ENCODE measurements around the gene ZNF236. TPM values are rescaled to one million over a fixed set of nuclear protein-coding genes. Genes with fewer than 3 reads are reported as not detected.
"Not testable (repeated sequence)": the region's sequence is repeated elsewhere in the genome, so short reads cannot be mapped to it uniquely, and the experiment has no call there.

ZNF236 gene
- polyA plus RNA-seq, 4 donors, result 1.4 to 6.1 (median 2.3) TPM

DNA sequence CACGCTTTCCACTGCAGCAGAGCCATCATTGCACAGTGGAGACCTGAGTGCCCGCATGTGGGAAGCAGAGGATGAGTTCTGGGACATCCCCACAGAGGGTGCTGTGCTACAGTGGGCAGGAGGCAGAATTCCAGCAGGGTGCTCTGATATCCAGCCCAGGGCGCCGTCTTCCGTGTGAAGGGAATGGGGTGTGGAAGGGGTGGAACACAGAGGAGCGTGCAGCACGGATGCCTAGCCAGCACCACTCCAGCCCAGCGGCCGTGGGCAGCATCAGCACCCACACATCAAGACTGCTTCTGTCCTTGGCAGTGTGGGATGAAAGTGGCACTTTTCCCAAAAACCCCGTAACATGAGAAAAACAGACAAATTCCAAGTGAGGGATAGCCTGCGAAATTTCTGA lies 134.3 kb downstream of the ZNF236 start:
- DNase-seq, result no peak
- no peak for FAIRE-seq

GRCh38 chr18:76957384-76958355 lies 135.3 kb downstream of the ZNF236 start:
- Histone ChIP-seq H3K27me3 (ENCODE audit: control insufficient read depth in 3 of 3, insufficient read depth in 3 of 3, low read length in 3 of 3) (no peaks in the 10 kb centered on the region), H3K36me3 (ENCODE audit: control insufficient read depth in 3 of 3, insufficient read depth in 2 of 3, low read depth in 1 of 3, low read length in 3 of 3) (peaks cover 5 to 54% (median 8%) of the 10 kb centered on the region in 3 donors), H3K27ac (ENCODE audit: low read depth in 1 of 3, low read length in 2 of 3) (no peak overlapping the region), H3K4me1 (ENCODE audit: control insufficient read depth in 3 of 3, insufficient read depth in 2 of 3, low read depth in 1 of 3, low read length in 2 of 3) (peaks cover 0 to 4% (median 2%) of the 10 kb centered on the region in 3 donors), H3K4me3 (ENCODE audit: low read depth in 1 of 3, low read length in 3 of 3) (no peak overlapping the region), H3K9me3 (ENCODE audit: control insufficient read depth in 2 of 2, insufficient read depth in 1 of 2, low read depth in 1 of 2, low read length in 1 of 2) (no peaks in the 10 kb centered on the region)
- FAIRE-seq (no peak), DNase-seq (peak in 1 of 2 donors; percentile 18)
- 76 to 85% (median 83%) methylated on average over 18 of the region's 18 CpGs for WGBS, 3 donors

More for the DNA sequence above, 134.3 kb downstream of the ZNF236 start:
- 89 to 93% (median 91%) methylated on average over 11 of the region's 11 CpGs for WGBS, 3 donors
- Histone ChIP-seq H3K4me3 (ENCODE audit: low read depth in 1 of 3, low read length in 3 of 3) (no peak overlapping the region), H3K4me1 (ENCODE audit: control insufficient read depth in 3 of 3, insufficient read depth in 2 of 3, low read depth in 1 of 3, low read length in 2 of 3) (peaks cover 0 to 4% (median 2%) of the 10 kb centered on the region in 3 donors), H3K27me3 (ENCODE audit: control insufficient read depth in 3 of 3, insufficient read depth in 3 of 3, low read length in 3 of 3) (no peaks in the 10 kb centered on the region), H3K9me3 (ENCODE audit: control insufficient read depth in 2 of 2, insufficient read depth in 1 of 2, low read depth in 1 of 2, low read length in 1 of 2) (no peaks in the 10 kb centered on the region), H3K36me3 (ENCODE audit: control insufficient read depth in 3 of 3, insufficient read depth in 2 of 3, low read depth in 1 of 3, low read length in 3 of 3) (peaks cover 5 to 61% (median 8%) of the 10 kb centered on the region in 3 donors), H3K27ac (ENCODE audit: low read depth in 1 of 3, low read length in 2 of 3) (no peak overlapping the region)

GRCh38 chr18:76958692-76959341 lies 136.5 kb downstream of the ZNF236 start:
- 49 to 64% (median 51%) methylated on average over 16 of the region's 16 CpGs for WGBS, 3 donors
- no peak overlapping the region for H3K27ac ChIP-seq (ENCODE audit: low read depth in 1 of 3, low read length in 2 of 3)
- peaks cover 5 to 46% (median 8%) of the 10 kb centered on the region in 3 donors for H3K36me3 ChIP-seq (ENCODE audit: control insufficient read depth in 3 of 3, insufficient read depth in 2 of 3, low read depth in 1 of 3, low read length in 3 of 3)
- H3K9me3 ChIP-seq (ENCODE audit: control insufficient read depth in 2 of 2, insufficient read depth in 1 of 2, low read depth in 1 of 2, low read length in 1 of 2), result no peaks in the 10 kb centered on the region
- no peak overlapping the region for H3K4me3 ChIP-seq (ENCODE audit: low read depth in 1 of 3, low read length in 3 of 3)
- no peak for FAIRE-seq
- no peaks in the 10 kb centered on the region for H3K27me3 ChIP-seq (ENCODE audit: control insufficient read depth in 3 of 3, insufficient read depth in 3 of 3, low read length in 3 of 3)
- DNase-seq, result peak in 1 of 2 donors; percentile 61
- H3K4me1 ChIP-seq (ENCODE audit: control insufficient read depth in 3 of 3, insufficient read depth in 2 of 3, low read depth in 1 of 3, low read length in 2 of 3), result peaks cover 0 to 2% (median 0%) of the 10 kb centered on the region in 3 donors

DNA sequence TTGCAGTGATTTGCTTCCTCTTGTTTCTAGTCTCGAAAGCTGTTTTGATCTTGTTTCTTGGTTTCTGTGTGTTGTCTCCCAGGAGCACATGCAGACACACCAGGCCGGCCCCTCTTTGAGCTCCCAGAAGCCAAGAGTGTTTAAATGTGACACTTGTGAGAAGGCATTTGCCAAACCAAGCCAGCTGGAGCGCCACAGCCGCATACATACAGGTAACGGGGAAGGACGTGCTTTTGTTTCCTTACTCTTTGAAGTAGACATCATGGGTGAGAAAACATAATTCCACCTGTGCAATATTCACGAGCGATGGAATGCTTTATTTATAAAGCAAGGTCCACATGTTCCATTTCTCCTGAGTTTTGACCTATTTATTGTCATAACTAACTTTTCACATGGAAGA lies 137.2 kb downstream of the ZNF236 start:
- 92 to 93% (median 92%) methylated on average over 8 of the region's 8 CpGs for WGBS, 3 donors
- Histone ChIP-seq H3K9me3 (ENCODE audit: control insufficient read depth in 2 of 2, insufficient read depth in 1 of 2, low read depth in 1 of 2, low read length in 1 of 2) (no peaks in the 10 kb centered on the region), H3K4me1 (ENCODE audit: control insufficient read depth in 3 of 3, insufficient read depth in 2 of 3, low read depth in 1 of 3, low read length in 2 of 3) (peaks cover 0 to 2% (median 0%) of the 10 kb centered on the region in 3 donors), H3K27ac (ENCODE audit: low read depth in 1 of 3, low read length in 2 of 3) (no peak overlapping the region), H3K4me3 (ENCODE audit: low read depth in 1 of 3, low read length in 3 of 3) (no peak overlapping the region), H3K27me3 (ENCODE audit: control insufficient read depth in 3 of 3, insufficient read depth in 3 of 3, low read length in 3 of 3) (no peaks in the 10 kb centered on the region), H3K36me3 (ENCODE audit: control insufficient read depth in 3 of 3, insufficient read depth in 2 of 3, low read depth in 1 of 3, low read length in 3 of 3) (peaks cover 5 to 46% (median 8%) of the 10 kb centered on the region in 3 donors)
- FAIRE-seq (no peak), DNase-seq (no peak)

- Histone ChIP-seq H3K4me1 (ENCODE audit: control insufficient read depth in 3 of 3, insufficient read depth in 2 of 3, low read depth in 1 of 3, low read length in 2 of 3) (peaks cover 0 to 2% (median 0%) of the 10 kb centered on the region in 3 donors), H3K36me3 (ENCODE audit: control insufficient read depth in 3 of 3, insufficient read depth in 2 of 3, low read depth in 1 of 3, low read length in 3 of 3) (peaks cover 5 to 46% (median 8%) of the 10 kb centered on the region in 3 donors), H3K27me3 (ENCODE audit: control insufficient read depth in 3 of 3, insufficient read depth in 3 of 3, low read length in 3 of 3) (no peaks in the 10 kb centered on the region), H3K27ac (ENCODE audit: low read depth in 1 of 3, low read length in 2 of 3) (no peak overlapping the region), H3K9me3 (ENCODE audit: control insufficient read depth in 2 of 2, insufficient read depth in 1 of 2, low read depth in 1 of 2, low read length in 1 of 2) (no peaks in the 10 kb centered on the region), H3K4me3 (ENCODE audit: low read depth in 1 of 3, low read length in 3 of 3) (no peak overlapping the region)
- DNase-seq, result no peak
- WGBS, 3 donors, result 94 to 97% (median 96%) methylated on average over 16 of the region's 16 CpGs
- no peak for FAIRE-seq
Measured at GRCh38 chr18:76960528-76961035, 138.2 kb downstream of the ZNF236 start.

DNA sequence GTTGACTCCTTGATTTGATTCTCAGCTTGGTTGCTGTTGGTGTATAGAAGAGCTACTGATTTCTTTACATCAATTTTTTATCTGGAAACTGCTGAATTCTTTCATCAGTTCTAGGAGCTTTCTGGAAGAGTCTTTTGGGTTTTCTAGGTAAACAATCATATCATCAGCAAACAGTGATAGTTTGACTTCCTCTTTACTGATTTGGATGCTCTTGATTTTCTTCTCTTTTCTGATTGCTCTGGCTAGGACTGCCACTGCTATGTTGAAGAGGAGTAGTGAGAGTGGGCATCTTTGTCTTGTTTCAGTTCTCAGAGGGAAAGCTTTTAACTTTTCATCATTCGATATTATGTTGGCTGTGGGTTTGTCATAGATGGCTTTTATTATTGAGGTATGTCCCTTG lies 140.5 kb downstream of the ZNF236 start:
- FAIRE-seq (no peak), DNase-seq (no peak)
- H3K4me3 ChIP-seq (ENCODE audit: low read depth in 1 of 3, low read length in 3 of 3), result no peak overlapping the region
- no peaks in the 10 kb centered on the region for H3K27me3 ChIP-seq (ENCODE audit: control insufficient read depth in 3 of 3, insufficient read depth in 3 of 3, low read length in 3 of 3)
- peaks cover 5 to 37% (median 8%) of the 10 kb centered on the region in 3 donors for H3K36me3 ChIP-seq (ENCODE audit: control insufficient read depth in 3 of 3, insufficient read depth in 2 of 3, low read depth in 1 of 3, low read length in 3 of 3)
- WGBS, 3 donors, result 92 to 100% (median 96%) methylated on average over 1 of the region's 1 CpG
- H3K4me1 ChIP-seq (ENCODE audit: control insufficient read depth in 3 of 3, insufficient read depth in 2 of 3, low read depth in 1 of 3, low read length in 2 of 3), result peaks cover 0 to 2% (median 0%) of the 10 kb centered on the region in 3 donors
- H3K27ac ChIP-seq (ENCODE audit: low read depth in 1 of 3, low read length in 2 of 3), result no peak overlapping the region
- H3K9me3 ChIP-seq (ENCODE audit: control insufficient read depth in 2 of 2, insufficient read depth in 1 of 2, low read depth in 1 of 2, low read length in 1 of 2), result no peaks in the 10 kb centered on the region

DNA sequence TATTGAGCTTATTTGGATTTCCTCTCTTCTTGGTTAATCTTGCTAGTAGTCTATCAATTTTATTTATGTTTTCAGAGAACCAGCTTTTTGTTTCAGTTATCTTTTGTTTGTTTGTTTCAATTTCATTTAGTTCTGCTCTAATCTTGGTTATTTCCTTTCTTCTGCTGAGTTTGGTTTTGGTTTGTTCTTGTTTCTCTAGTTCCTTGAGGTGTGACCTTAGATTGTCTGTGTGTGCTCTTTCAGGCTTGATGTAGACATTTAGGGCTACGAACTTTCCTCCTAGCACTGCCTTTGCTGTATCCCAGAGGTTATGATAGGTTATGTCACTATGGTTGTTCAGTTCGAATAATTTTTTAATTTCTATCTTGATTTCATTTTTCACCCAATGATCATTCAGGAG lies 141.6 kb downstream of the ZNF236 start:
- DNase-seq (no peak), FAIRE-seq (no peak)
- Histone ChIP-seq H3K9me3 (ENCODE audit: control insufficient read depth in 2 of 2, insufficient read depth in 1 of 2, low read depth in 1 of 2, low read length in 1 of 2) (no peaks in the 10 kb centered on the region), H3K4me1 (ENCODE audit: control insufficient read depth in 3 of 3, insufficient read depth in 2 of 3, low read depth in 1 of 3, low read length in 2 of 3) (peaks cover 0 to 2% (median 0%) of the 10 kb centered on the region in 3 donors), H3K36me3 (ENCODE audit: control insufficient read depth in 3 of 3, insufficient read depth in 2 of 3, low read depth in 1 of 3, low read length in 3 of 3) (peaks cover 8 to 30% (median 8%) of the 10 kb centered on the region in 3 donors), H3K4me3 (ENCODE audit: low read depth in 1 of 3, low read length in 3 of 3) (no peak overlapping the region), H3K27me3 (ENCODE audit: control insufficient read depth in 3 of 3, insufficient read depth in 3 of 3, low read length in 3 of 3) (no peaks in the 10 kb centered on the region), H3K27ac (ENCODE audit: low read depth in 1 of 3, low read length in 2 of 3) (no peak overlapping the region)
- WGBS, 3 donors, result 79 to 83% (median 80%) methylated on average over 2 of the region's 2 CpGs

- H3K4me3 ChIP-seq (ENCODE audit: low read depth in 1 of 3, low read length in 3 of 3); H3K4me1 ChIP-seq (ENCODE audit: control insufficient read depth in 3 of 3, insufficient read depth in 2 of 3, low read depth in 1 of 3, low read length in 2 of 3); H3K27ac ChIP-seq (ENCODE audit: low read depth in 1 of 3, low read length in 2 of 3); H3K9me3 ChIP-seq (ENCODE audit: control insufficient read depth in 2 of 2, insufficient read depth in 1 of 2, low read depth in 1 of 2, low read length in 1 of 2); H3K27me3 ChIP-seq (ENCODE audit: control insufficient read depth in 3 of 3, insufficient read depth in 3 of 3, low read length in 3 of 3); FAIRE-seq: not testable (repeated sequence)
- peaks cover under 1 to 15% (median 9%) of the 10 kb centered on the region in 3 donors for H3K36me3 ChIP-seq (ENCODE audit: control insufficient read depth in 3 of 3, insufficient read depth in 2 of 3, low read depth in 1 of 3, low read length in 3 of 3)
- WGBS, 3 donors, result 77 to 84% (median 79%) methylated on average over 11 of the region's 11 CpGs
- DNase-seq, result peak in 1 of 2 donors; percentile 32
Measured at GRCh38 chr18:76965555-76966151, 143.3 kb downstream of the ZNF236 start.

All from small intestine (tissue), 7 donors.